SK-N-SH treated with all-trans-retinoic acid at 6 μM for 48 hours (cell line): Measurements from ENCODE around the gene PYGL.
A peak's percentile ranks its signal among the peaks of the same experiment; 100 is the strongest.

ENCODE experiments used
- ATAC-seq: fragments of 200-7000 bp; cut with Tn5 transposase; 3 replicates; pipeline ENCODE4 v1.9.1; 2020; ENCODE audit warnings: mild to moderate bottlenecking, moderate library complexity
- CSDC2 ChIP-seq: fragments of 250-450 bp; sonication (Bioruptor Pico); IDR thresholded peaks from 2 replicates; pipeline ENCODE4 v1.5.0; 2020; ENCODE audit warnings: mild to moderate bottlenecking, moderate library complexity
- GLIS3 ChIP-seq: fragments of 250-450 bp; sonication (Bioruptor Pico); IDR thresholded peaks from 2 replicates; pipeline ENCODE4 v1.5.0; 2020; ENCODE audit warnings: mild to moderate bottlenecking, moderate library complexity
- ISL1 ChIP-seq: fragments of 250-450 bp; sonication (Bioruptor Pico); IDR thresholded peaks from 2 replicates; pipeline ENCODE4 v2.1.2; 2022; ENCODE audit warnings: mild to moderate bottlenecking, moderate library complexity
- OSR1 ChIP-seq: fragments of 250-450 bp; sonication (Bioruptor Pico); IDR thresholded peaks from 2 replicates; pipeline ENCODE4 v1.8.0; 2022; ENCODE audit warnings: moderate library complexity, mild to moderate bottlenecking, inconsistent platforms
- PPARA ChIP-seq: fragments of 250-450 bp; sonication (Bioruptor Pico); IDR thresholded peaks from 2 replicates; pipeline ENCODE4 v1.5.0; 2020; ENCODE audit warnings: mild to moderate bottlenecking, borderline replicate concordance
- RARB ChIP-seq: fragments of 250-450 bp; sonication (Bioruptor Pico); IDR thresholded peaks from 2 replicates; pipeline ENCODE4 v1.8.0; 2021; ENCODE audit warnings: mild to moderate bottlenecking, moderate library complexity
- SNAI2 ChIP-seq: fragments of 250-450 bp; sonication (Bioruptor Pico); IDR thresholded peaks from 2 replicates; pipeline ENCODE4 v1.5.0; 2020; ENCODE audit warnings: mild to moderate bottlenecking, moderate library complexity
- TOX ChIP-seq: fragments of 250-450 bp; sonication (Bioruptor Pico); IDR thresholded peaks from 2 replicates; pipeline ENCODE4 v1.8.0; 2021; ENCODE audit warnings: mild to moderate bottlenecking, moderate library complexity, borderline replicate concordance
- ZC3H10 ChIP-seq: fragments of 250-450 bp; sonication (Bioruptor Pico); IDR thresholded peaks from 2 replicates; pipeline ENCODE4 v1.5.1; 2021; ENCODE audit warnings: mild to moderate bottlenecking, moderate library complexity
- ZFP3 ChIP-seq: fragments of 250-450 bp; sonication (Bioruptor Pico); IDR thresholded peaks from 2 replicates; pipeline ENCODE4 v1.5.0; 2020; ENCODE audit warnings: mild to moderate bottlenecking, moderate library complexity
- ZFP30 ChIP-seq: fragments of 450-650 bp; formaldehyde crosslinking; IDR thresholded peaks from 2 replicates; pipeline ENCODE4 v1.5.0; 2022; ENCODE audit warnings: mild to moderate bottlenecking, moderate library complexity
- ZNF565 ChIP-seq: fragments of 450-650 bp; formaldehyde crosslinking; conservative IDR thresholded peaks from 2 replicates; pipeline ENCODE4 v1.5.0; 2020; ENCODE audit warnings: low read depth, mild to moderate bottlenecking, moderate library complexity
- ZNF70 ChIP-seq: fragments of 450-650 bp; formaldehyde crosslinking; IDR thresholded peaks from 2 replicates; pipeline ENCODE4 v1.5.0; 2020; ENCODE audit warnings: mild to moderate bottlenecking, moderate library complexity
- ZNF8 ChIP-seq: fragments of 450-650 bp; formaldehyde crosslinking; IDR thresholded peaks from 2 replicates; pipeline ENCODE4 v1.5.0; 2020; ENCODE audit warnings: mild to moderate bottlenecking, moderate library complexity
- TF ChIP-seq, protein P1 (sequence below): fragments of 250-450 bp; sonication (Bioruptor Pico); IDR thresholded peaks from 2 replicates; pipeline ENCODE4 v1.8.0; 2021; ENCODE audit warnings: low read depth, mild to moderate bottlenecking, moderate library complexity, borderline replicate concordance
- TF ChIP-seq, protein P2 (sequence below): fragments of 250-450 bp; sonication (Bioruptor Pico); IDR thresholded peaks from 2 replicates; pipeline ENCODE4 v1.8.0; 2020; ENCODE audit warnings: mild to moderate bottlenecking, moderate library complexity, borderline replicate concordance
- TF ChIP-seq, protein P3 (sequence below): fragments of 250-450 bp; sonication (Bioruptor Pico); IDR thresholded peaks from 2 replicates; pipeline ENCODE4 v1.5.1; 2020; ENCODE audit warnings: low read depth, mild to moderate bottlenecking, moderate library complexity
- TF ChIP-seq, protein P4 (sequence below): fragments of 250-450 bp; sonication (Bioruptor Pico); IDR thresholded peaks from 2 replicates; pipeline ENCODE4 v1.5.1; 2021; ENCODE audit warnings: mild to moderate bottlenecking, moderate library complexity

The PYGL gene

DNA sequence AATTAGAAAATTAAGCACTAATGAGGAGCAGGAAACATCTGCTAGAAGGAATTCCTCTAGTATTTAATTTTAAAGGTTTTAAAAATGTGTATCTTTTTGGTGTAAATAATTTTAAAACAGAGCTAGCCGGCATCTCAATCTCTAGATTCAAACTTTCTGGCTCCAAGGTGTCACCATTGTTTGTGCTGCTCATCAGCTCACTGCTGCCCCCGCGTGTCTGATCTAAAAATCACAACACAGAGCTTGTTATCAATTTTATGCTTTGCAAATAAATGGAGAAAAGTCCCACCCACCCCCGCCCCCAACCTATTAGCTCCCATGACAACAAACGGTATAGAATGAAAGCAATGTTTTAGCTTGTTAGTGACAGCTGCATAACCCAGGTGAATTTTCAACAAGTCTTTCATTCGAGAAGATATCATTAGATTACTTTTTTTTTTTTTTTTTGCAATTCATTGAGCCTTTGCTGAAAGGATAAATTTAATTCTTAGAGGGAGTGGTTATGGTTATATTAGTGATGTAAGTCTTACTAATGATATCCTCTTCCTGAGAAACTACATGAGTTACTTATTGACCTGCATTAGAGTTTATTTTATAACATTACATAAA lies 83.7 kb downstream of the PYGL start:
- TF ChIP-seq SNAI2 (CRISPR knock-in tag): no peak
- TF ChIP-seq, protein P1, sequence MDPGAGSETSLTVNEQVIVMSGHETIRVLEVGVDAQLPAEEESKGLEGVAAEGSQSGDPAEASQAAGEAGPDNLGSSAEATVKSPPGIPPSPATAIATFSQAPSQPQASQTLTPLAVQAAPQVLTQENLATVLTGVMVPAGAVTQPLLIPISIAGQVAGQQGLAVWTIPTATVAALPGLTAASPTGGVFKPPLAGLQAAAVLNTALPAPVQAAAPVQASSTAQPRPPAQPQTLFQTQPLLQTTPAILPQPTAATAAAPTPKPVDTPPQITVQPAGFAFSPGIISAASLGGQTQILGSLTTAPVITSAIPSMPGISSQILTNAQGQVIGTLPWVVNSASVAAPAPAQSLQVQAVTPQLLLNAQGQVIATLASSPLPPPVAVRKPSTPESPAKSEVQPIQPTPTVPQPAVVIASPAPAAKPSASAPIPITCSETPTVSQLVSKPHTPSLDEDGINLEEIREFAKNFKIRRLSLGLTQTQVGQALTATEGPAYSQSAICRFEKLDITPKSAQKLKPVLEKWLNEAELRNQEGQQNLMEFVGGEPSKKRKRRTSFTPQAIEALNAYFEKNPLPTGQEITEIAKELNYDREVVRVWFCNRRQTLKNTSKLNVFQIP (CRISPR knock-in tag): no peak
- TF ChIP-seq ZNF565 (CRISPR knock-in tag): no peak
- no peak for TF ChIP-seq GLIS3
- no peak for TF ChIP-seq ZFP3 (CRISPR knock-in tag)
- TF ChIP-seq ISL1 (CRISPR knock-in tag): no peak
- TF ChIP-seq ZNF70: no peak
- TF ChIP-seq ZNF8 (CRISPR knock-in tag): no peak
- no peak for TF ChIP-seq ZC3H10
- no peak for TF ChIP-seq PPARA (CRISPR knock-in tag)
- TF ChIP-seq, protein P2, sequence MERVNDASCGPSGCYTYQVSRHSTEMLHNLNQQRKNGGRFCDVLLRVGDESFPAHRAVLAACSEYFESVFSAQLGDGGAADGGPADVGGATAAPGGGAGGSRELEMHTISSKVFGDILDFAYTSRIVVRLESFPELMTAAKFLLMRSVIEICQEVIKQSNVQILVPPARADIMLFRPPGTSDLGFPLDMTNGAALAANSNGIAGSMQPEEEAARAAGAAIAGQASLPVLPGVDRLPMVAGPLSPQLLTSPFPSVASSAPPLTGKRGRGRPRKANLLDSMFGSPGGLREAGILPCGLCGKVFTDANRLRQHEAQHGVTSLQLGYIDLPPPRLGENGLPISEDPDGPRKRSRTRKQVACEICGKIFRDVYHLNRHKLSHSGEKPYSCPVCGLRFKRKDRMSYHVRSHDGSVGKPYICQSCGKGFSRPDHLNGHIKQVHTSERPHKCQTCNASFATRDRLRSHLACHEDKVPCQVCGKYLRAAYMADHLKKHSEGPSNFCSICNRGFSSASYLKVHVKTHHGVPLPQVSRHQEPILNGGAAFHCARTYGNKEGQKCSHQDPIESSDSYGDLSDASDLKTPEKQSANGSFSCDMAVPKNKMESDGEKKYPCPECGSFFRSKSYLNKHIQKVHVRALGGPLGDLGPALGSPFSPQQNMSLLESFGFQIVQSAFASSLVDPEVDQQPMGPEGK (CRISPR knock-in tag): no peak
- ATAC-seq: peak; percentile 83

GRCh38 chr14:50859296-50859624 lies 85.0 kb downstream of the PYGL start:
- no peak for ATAC-seq
- TF ChIP-seq RARB: no peak
- no peak for TF ChIP-seq TOX (CRISPR knock-in tag)
- no peak for TF ChIP-seq ZNF8 (CRISPR knock-in tag)
- TF ChIP-seq CSDC2 (CRISPR knock-in tag): no peak
- TF ChIP-seq, protein P3, sequence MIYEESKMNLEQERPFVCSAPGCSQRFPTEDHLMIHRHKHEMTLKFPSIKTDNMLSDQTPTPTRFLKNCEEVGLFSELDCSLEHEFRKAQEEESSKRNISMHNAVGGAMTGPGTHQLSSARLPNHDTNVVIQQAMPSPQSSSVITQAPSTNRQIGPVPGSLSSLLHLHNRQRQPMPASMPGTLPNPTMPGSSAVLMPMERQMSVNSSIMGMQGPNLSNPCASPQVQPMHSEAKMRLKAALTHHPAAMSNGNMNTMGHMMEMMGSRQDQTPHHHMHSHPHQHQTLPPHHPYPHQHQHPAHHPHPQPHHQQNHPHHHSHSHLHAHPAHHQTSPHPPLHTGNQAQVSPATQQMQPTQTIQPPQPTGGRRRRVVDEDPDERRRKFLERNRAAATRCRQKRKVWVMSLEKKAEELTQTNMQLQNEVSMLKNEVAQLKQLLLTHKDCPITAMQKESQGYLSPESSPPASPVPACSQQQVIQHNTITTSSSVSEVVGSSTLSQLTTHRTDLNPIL (CRISPR knock-in tag): no peak
- TF ChIP-seq SNAI2 (CRISPR knock-in tag): no peak
- no peak for TF ChIP-seq OSR1

GRCh38 chr14:50856660-50857059 lies 87.6 kb downstream of the PYGL start:
- TF ChIP-seq TOX (CRISPR knock-in tag) (no peak), ZNF565 (CRISPR knock-in tag) (no peak), SNAI2 (CRISPR knock-in tag) (no peak), ZC3H10 (no peak)
- no peak for ATAC-seq

GRCh38 chr14:50855558-50855957 lies 88.7 kb downstream of the PYGL start:
- TF ChIP-seq CSDC2 (CRISPR knock-in tag) (no peak), ZFP30 (no peak), SNAI2 (CRISPR knock-in tag) (no peak), ZC3H10 (no peak), RARB (no peak), ZNF70 (no peak)
- TF ChIP-seq, protein P1 (CRISPR knock-in tag): no peak
- TF ChIP-seq, protein P4, sequence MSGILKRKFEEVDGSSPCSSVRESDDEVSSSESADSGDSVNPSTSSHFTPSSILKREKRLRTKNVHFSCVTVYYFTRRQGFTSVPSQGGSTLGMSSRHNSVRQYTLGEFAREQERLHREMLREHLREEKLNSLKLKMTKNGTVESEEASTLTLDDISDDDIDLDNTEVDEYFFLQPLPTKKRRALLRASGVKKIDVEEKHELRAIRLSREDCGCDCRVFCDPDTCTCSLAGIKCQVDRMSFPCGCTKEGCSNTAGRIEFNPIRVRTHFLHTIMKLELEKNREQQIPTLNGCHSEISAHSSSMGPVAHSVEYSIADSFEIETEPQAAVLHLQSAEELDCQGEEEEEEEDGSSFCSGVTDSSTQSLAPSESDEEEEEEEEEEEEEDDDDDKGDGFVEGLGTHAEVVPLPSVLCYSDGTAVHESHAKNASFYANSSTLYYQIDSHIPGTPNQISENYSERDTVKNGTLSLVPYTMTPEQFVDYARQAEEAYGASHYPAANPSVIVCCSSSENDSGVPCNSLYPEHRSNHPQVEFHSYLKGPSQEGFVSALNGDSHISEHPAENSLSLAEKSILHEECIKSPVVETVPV (CRISPR knock-in tag): no peak
- 0 out of 3 replicates have a peak, but pooled peaks have one; percentile 39 for ATAC-seq
